Breast epithelium (tissue), 4 donors: ENCODE measurements around the gene FNDC3A. TPM values are rescaled to one million over a fixed set of nuclear protein-coding genes. Genes with fewer than 3 reads are reported as not detected.
"Not testable (repeated sequence)": the region's sequence is repeated elsewhere in the genome, so short reads cannot be mapped to it uniquely, and the experiment has no call there.

ENCODE experiments used
- DNase-seq, 2 donors: peaks; one replicate each; pipeline ENCODE4 v3.0.0-alpha.2; 2019; ENCODE audit warnings: low spot score in 2 of 2
- H3K27ac ChIP-seq, 2 donors: fragments of 200-600 bp; sonication (generic) in 1 of 2; one replicate each; pipeline ENCODE4 v1.5.1; 2016 to 2019; ENCODE audit warnings: mild to moderate bottlenecking in 1 of 2
- H3K27me3 ChIP-seq, 2 donors: fragments of 200-600 bp; sonication (generic) in 1 of 2; one replicate each; pipeline versions ENCODE4 v1.5.1 to v1.6.0; 2017 to 2019; ENCODE audit warnings: control low read depth in 1 of 2, mild to moderate bottlenecking in 1 of 2
- H3K36me3 ChIP-seq: fragments of 200-600 bp; one replicate; pipeline ENCODE4 v1.5.1; 2019
- H3K4me1 ChIP-seq, 2 donors: fragments of 200-600 bp; sonication (generic); one replicate each; pipeline ENCODE4 v1.5.1; 2016 to 2019; ENCODE audit warnings: control low read depth in 1 of 2
- H3K4me3 ChIP-seq, 3 donors: fragments of 200-600 bp; sonication (generic); 1 replicate in 2 of 3; 2 replicates in 1 of 3; pipeline ENCODE4 v1.5.1; 2016 to 2019; ENCODE audit warnings: mild to moderate bottlenecking in 3 of 3, moderate library complexity in 2 of 3
- H3K9me3 ChIP-seq, 2 donors: fragments of 200-600 bp; sonication (generic) in 1 of 2; one replicate each; pipeline ENCODE4 v1.5.1; 2016 to 2019; ENCODE audit warnings: control low read depth in 1 of 2
- POLR2A ChIP-seq: fragments of 450-650 bp; IDR thresholded peaks from one replicate; pipeline ENCODE4 v1.6.1; 2016; ENCODE audit warnings: antibody characterized with exemption, mild to moderate bottlenecking, moderate library complexity
- POLR2AphosphoS5 ChIP-seq, 3 donors: sonication (generic); formaldehyde crosslinking; IDR thresholded peaks; one replicate each; pipeline ENCODE4 v1.6.1; 2017; ENCODE audit warnings: antibody characterized with exemption in 3 of 3
- intact Hi-C: fragments of 100-400 bp; cut with DNase I; formaldehyde crosslinking; loops from one replicate; pipeline ENCODE4 v1.15.1; 2023; ENCODE audit warnings: low total_unique reads
- total RNA-seq, 3 donors: library from RNA; depleted of rRNA; stranded (reverse); fragments of >200 nt; gene quantifications; one replicate each; pipeline ENCODE4 v1.1.0, GENCODE V29; 2016
- TF ChIP-seq, protein P1 (sequence below), 3 donors: fragments of 450-650 bp; IDR thresholded peaks; one replicate each; pipeline ENCODE4 v1.5.1; 2016 to 2017; ENCODE audit warnings: antibody characterized with exemption in 3 of 3, mild to moderate bottlenecking in 3 of 3, moderate library complexity in 3 of 3

Gene FNDC3A
- total RNA-seq, 3 donors from 2014 or later, result 45.3 to 85.8 (median 57.7) TPM

GRCh38 chr13:49148405-49148804, 172.7 kb downstream of the FNDC3A start:
- intact Hi-C loops, result no loop called here
- Histone ChIP-seq H3K27me3 (no peaks in the 10 kb centered on the region), H3K36me3 (no peaks in the 10 kb centered on the region)

DNA sequence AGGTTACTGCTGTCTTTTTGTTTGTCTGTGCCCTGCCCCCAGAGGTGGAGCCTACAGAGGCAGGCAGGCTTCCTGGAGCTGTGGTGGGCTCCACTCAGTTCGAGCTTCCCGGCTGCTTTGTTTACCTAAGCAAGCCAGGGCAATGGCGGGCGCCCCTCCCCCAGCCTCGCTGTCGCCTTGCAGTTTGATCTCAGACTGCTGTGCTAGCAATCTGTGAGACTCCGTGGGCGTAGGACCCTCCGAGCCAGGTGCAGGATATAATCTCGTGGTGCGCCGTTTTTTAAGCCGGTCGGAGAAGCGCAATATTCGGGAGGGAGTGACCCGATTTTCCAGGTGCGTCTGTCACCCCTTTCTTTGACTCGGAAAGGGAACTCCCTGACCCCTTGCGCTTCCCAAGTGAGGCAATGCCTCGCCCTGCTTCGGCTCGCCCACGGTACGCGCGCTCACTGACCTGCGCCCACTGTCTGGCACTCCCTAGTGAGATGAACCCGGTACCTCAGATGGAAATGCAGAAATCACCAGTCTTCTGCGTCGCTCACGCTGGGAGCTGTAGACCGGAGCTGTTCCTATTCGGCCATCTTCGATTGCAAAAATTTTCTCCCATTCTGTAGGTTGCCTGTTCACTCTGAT, 182.4 kb downstream of the FNDC3A start:
- H3K27me3 ChIP-seq, DNase-seq, intact Hi-C loops, H3K4me1 ChIP-seq, H3K9me3 ChIP-seq, H3K4me3 ChIP-seq, H3K36me3 ChIP-seq, H3K27ac ChIP-seq: not testable (repeated sequence)

More at GRCh38 chr13:49148405-49148804, 172.7 kb downstream of the FNDC3A start:
- Histone ChIP-seq H3K9me3 (peaks cover 0 to 22% of the 10 kb centered on the region in 2 donors), H3K4me3 (no peak overlapping the region), H3K4me1 (no peaks in the 10 kb centered on the region), H3K27ac (no peak overlapping the region)
- TF ChIP-seq POLR2A, result no peak
- TF ChIP-seq POLR2AphosphoS5 (IDR thresholded peaks at IDR 0.05), result no peak
- TF ChIP-seq, protein P1, sequence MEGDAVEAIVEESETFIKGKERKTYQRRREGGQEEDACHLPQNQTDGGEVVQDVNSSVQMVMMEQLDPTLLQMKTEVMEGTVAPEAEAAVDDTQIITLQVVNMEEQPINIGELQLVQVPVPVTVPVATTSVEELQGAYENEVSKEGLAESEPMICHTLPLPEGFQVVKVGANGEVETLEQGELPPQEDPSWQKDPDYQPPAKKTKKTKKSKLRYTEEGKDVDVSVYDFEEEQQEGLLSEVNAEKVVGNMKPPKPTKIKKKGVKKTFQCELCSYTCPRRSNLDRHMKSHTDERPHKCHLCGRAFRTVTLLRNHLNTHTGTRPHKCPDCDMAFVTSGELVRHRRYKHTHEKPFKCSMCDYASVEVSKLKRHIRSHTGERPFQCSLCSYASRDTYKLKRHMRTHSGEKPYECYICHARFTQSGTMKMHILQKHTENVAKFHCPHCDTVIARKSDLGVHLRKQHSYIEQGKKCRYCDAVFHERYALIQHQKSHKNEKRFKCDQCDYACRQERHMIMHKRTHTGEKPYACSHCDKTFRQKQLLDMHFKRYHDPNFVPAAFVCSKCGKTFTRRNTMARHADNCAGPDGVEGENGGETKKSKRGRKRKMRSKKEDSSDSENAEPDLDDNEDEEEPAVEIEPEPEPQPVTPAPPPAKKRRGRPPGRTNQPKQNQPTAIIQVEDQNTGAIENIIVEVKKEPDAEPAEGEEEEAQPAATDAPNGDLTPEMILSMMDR (IDR thresholded peaks at IDR 0.05), result no peak
- no peak for DNase-seq

- H3K27me3 ChIP-seq, intact Hi-C loops, H3K27ac ChIP-seq, DNase-seq, H3K36me3 ChIP-seq, H3K4me3 ChIP-seq, H3K4me1 ChIP-seq: not testable (repeated sequence)
- peaks cover 19% of the 10 kb centered on the region in 2 donors for H3K9me3 ChIP-seq
Measured at GRCh38 chr13:49163162-49163561, 187.4 kb downstream of the FNDC3A start.

DNA sequence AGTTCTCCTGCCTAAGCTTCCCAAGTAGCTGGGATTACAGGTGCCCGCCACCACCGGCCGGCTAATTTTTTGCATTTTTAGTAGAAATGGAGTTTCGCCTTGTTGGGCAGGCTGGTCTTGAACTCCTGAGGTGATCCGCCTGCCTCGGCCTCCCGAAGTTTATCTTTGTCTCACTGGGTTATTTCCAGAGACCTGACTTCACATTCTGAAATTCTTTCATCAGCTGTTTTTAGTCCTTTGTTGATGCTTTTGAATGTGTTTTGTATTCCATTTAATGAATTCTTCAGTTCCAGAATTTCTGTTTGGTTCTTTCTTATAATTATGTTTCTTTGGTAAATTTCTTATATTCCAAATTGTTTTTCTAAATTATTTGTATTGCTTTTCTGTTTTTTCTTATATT, 189.0 kb downstream of the FNDC3A start:
- Histone ChIP-seq H3K4me3 (no peak overlapping the region), H3K9me3 (peaks cover 19% of the 10 kb centered on the region in 2 donors), H3K27ac (no peak overlapping the region), H3K36me3 (peaks cover 7% of the 10 kb centered on the region), H3K4me1 (no peaks in the 10 kb centered on the region), H3K27me3 (no peaks in the 10 kb centered on the region)
- intact Hi-C loops, result no loop called here
- TF ChIP-seq POLR2A, result no peak
- TF ChIP-seq, protein P1 (IDR thresholded peaks at IDR 0.05), result no peak
- no peak for TF ChIP-seq POLR2AphosphoS5 (IDR thresholded peaks at IDR 0.05)
- no peak for DNase-seq

DNA sequence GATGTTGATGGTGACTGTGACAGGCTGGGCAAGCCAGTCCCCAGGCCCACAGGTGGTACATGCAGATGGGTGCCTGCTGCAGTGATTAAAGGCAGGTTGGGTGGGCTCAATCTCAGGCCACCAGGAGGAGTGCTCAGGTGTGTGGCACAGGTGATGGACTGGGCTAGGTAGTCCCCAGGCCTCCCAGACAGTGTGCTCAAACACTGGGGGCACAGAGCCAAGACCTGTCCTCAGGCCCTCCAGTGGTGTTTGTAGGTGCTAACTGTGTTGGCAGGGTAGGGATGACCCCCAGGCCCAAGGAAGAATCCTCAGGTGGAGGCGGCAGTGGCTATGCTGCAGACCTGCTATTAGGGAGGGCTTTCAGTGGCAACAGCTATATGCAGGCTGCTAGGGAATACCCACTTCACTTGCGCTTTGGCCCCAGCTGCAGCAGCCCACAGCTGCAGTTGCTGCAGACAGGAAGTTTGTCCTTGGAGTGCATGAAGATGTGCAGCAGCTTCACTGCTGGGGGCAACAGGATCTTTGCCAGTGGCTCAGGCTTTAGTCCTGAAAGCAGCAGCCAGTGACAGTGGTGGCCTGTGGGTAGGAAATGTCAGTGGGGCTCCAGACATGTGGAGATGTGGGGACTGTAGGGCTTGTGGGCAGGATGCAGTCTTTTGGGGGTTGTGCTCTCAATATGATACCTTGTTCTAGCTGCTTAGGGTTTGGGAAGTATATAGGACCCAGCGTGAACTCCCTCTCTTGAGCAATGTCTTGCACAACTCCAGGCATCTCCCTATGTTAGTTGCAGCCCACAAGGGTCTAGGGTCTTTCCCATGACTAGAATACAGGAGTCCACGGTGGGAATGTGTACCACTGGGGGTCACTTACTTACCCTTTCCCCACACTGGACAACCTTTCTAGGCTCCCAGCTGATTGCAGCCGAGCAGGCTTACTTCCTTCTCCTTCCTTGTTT, 190.4 kb downstream of the FNDC3A start:
- Histone ChIP-seq H3K27me3 (no peaks in the 10 kb centered on the region), H3K4me1 (no peaks in the 10 kb centered on the region), H3K27ac (no peak overlapping the region), H3K36me3 (peaks cover 7% of the 10 kb centered on the region), H3K9me3 (peaks cover 19% of the 10 kb centered on the region in 2 donors), H3K4me3 (no peak overlapping the region)
- intact Hi-C loops, result no loop called here
- TF ChIP-seq POLR2AphosphoS5 (IDR thresholded peaks at IDR 0.05), result no peak
- TF ChIP-seq, protein P1 (IDR thresholded peaks at IDR 0.05), result no peak
- TF ChIP-seq POLR2A, result no peak
- no peak for DNase-seq

GRCh38 chr13:49171359-49171758, 195.6 kb downstream of the FNDC3A start:
- Histone ChIP-seq H3K9me3 (no peaks in the 10 kb centered on the region), H3K27me3 (no peaks in the 10 kb centered on the region), H3K27ac (no peak overlapping the region), H3K36me3 (no peaks in the 10 kb centered on the region), H3K4me1 (no peaks in the 10 kb centered on the region), H3K4me3 (no peak overlapping the region)
- TF ChIP-seq POLR2AphosphoS5 (IDR thresholded peaks at IDR 0.05), result no peak
- no peak for TF ChIP-seq POLR2A
- TF ChIP-seq, protein P1 (IDR thresholded peaks at IDR 0.05), result no peak
- intact Hi-C loops, result no loop called here
- DNase-seq, result no peak
